Astrocyte (in vitro differentiated cells and primary cell): ENCODE results near the gene CELF1. TPM values are rescaled to one million over a fixed set of nuclear protein-coding genes. Genes with fewer than 3 reads are reported as not detected.

Source experiments
- DNase-seq: peaks from one replicate; pipeline ENCODE4 v3.0.0-alpha.2; 2010; ENCODE audit warnings: low read depth
- FAIRE-seq: peaks from 2 replicates; lab custom pipeline; 2011; peaks lifted over from hg19 to GRCh38; lab: Jason Lieb, UNC
- H2AFZ ChIP-seq: 2 replicates; pipeline ENCODE4 v1.6.0; 2012; ENCODE audit warnings: low read depth, low read length, inconsistent platforms
- H3K27ac ChIP-seq: 2 replicates; pipeline ENCODE4 v1.5.1; 2011; ENCODE audit warnings: low read depth, low read length, inconsistent platforms
- H3K27me3 ChIP-seq: 2 replicates; pipeline ENCODE4 v1.6.0; 2011; ENCODE audit warnings: low read length, inconsistent platforms; ENCODE audit not compliant: insufficient read depth
- H3K36me3 ChIP-seq: 2 replicates; pipeline ENCODE4 v1.5.1; 2011; ENCODE audit warnings: low read length, inconsistent platforms; ENCODE audit not compliant: insufficient read depth
- H3K4me1 ChIP-seq: 2 replicates; pipeline ENCODE4 v1.5.1; 2011; ENCODE audit warnings: low read length, inconsistent platforms; ENCODE audit not compliant: insufficient read depth
- H3K4me2 ChIP-seq: 2 replicates; pipeline ENCODE4 v1.6.0; 2012; ENCODE audit warnings: low read length, inconsistent platforms
- H3K4me3 ChIP-seq: 2 replicates; pipeline ENCODE4 v1.5.1; 2011; ENCODE audit warnings: low read depth, mild to moderate bottlenecking, low read length, inconsistent platforms; ENCODE audit not compliant: insufficient read depth
- H3K79me2 ChIP-seq: 2 replicates; pipeline ENCODE4 v1.6.0; 2012; ENCODE audit warnings: mild to moderate bottlenecking, low read length, inconsistent platforms; ENCODE audit not compliant: insufficient read depth
- H3K9ac ChIP-seq: 2 replicates; pipeline ENCODE4 v1.6.0; 2012; ENCODE audit warnings: mild to moderate bottlenecking, low read length, inconsistent platforms
- H3K9me3 ChIP-seq: 2 replicates; pipeline ENCODE4 v1.5.1; 2012; ENCODE audit warnings: low read depth, mild to moderate bottlenecking, low read length, inconsistent platforms; ENCODE audit not compliant: insufficient read depth
- H4K20me1 ChIP-seq: 2 replicates; pipeline ENCODE4 v1.6.0; 2012; ENCODE audit warnings: low read length, inconsistent platforms; ENCODE audit not compliant: insufficient read depth
- H3K27ac Mint-ChIP-seq: one replicate; pipeline ENCODE4 v1.8.0; 2021; ENCODE audit warnings: mild to moderate bottlenecking, mixed read lengths; ENCODE audit not compliant: unreplicated experiment
- H3K27me3 Mint-ChIP-seq: one replicate; pipeline ENCODE4 v1.8.0; 2021; ENCODE audit warnings: low read depth, mixed read lengths; ENCODE audit not compliant: unreplicated experiment
- H3K36me3 Mint-ChIP-seq: one replicate; pipeline ENCODE4 v1.8.0; 2021; ENCODE audit warnings: low read depth, mixed read lengths; ENCODE audit not compliant: unreplicated experiment
- H3K4me1 Mint-ChIP-seq: one replicate; pipeline ENCODE4 v1.8.0; 2021; ENCODE audit warnings: low read depth, mixed read lengths; ENCODE audit not compliant: unreplicated experiment
- H3K4me3 Mint-ChIP-seq: one replicate; pipeline ENCODE4 v1.8.0; 2021; ENCODE audit warnings: mild to moderate bottlenecking, moderate library complexity, mixed read lengths; ENCODE audit not compliant: unreplicated experiment
- H3K9me3 Mint-ChIP-seq: one replicate; pipeline ENCODE4 v1.8.0; 2021; ENCODE audit warnings: mild to moderate bottlenecking, mixed read lengths; ENCODE audit not compliant: unreplicated experiment
- EZH2 ChIP-seq: IDR thresholded peaks from 2 replicates; pipeline ENCODE4 v1.6.1; 2012; ENCODE audit warnings: mild to moderate bottlenecking, low read length, inconsistent platforms; ENCODE audit not compliant: insufficient read depth
- total RNA-seq: library from RNA; stranded (reverse); gene quantifications from 2 replicates; pipeline ENCODE4 v1.2.1, GENCODE V29; 2021
- TF ChIP-seq, protein P1 (sequence below): IDR thresholded peaks from 2 replicates; pipeline ENCODE4 v1.5.1; 2011; ENCODE audit warnings: low read depth, mild to moderate bottlenecking, inconsistent platforms, low read length, moderate library complexity; ENCODE audit not compliant: insufficient read depth

CELF1 gene
- total RNA-seq, 1 donor from 2014 or later, result 101 TPM

DNA sequence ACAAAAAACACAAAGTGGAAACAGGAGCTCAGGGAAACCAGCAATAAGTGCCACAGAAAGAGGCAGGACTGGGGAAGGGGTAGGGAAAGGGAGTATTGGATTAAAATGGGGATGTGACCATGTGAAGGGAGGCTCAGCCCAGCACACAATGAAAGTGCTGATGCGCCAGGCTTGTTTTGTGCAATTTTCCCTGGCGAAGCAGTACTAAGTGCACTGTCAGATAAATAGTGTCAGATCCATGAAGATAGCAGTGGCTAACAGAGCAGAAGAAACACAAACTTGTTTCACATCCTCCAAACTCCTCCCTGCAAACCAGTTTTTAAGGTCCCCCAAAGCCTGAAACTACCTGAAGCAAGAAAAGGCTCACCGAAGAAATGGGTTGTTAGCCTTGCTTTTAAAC is 53.3 kb downstream of the CELF1 start:
- Histone ChIP-seq H3K4me3 (no peak overlapping the region), H3K9me3 (no peaks in the 10 kb centered on the region), H3K9ac (no peak overlapping the region), H3K4me1 (no peaks in the 10 kb centered on the region), H4K20me1 (peaks cover 93% of the 10 kb centered on the region), H3K4me2 (no peak overlapping the region), H3K27me3 (no peaks in the 10 kb centered on the region), H3K36me3 (peaks cover 2% of the 10 kb centered on the region), H2AFZ (no peak overlapping the region), H3K27ac (no peak overlapping the region), H3K79me2 (peaks cover 98% of the 10 kb centered on the region)
- TF ChIP-seq, protein P1, sequence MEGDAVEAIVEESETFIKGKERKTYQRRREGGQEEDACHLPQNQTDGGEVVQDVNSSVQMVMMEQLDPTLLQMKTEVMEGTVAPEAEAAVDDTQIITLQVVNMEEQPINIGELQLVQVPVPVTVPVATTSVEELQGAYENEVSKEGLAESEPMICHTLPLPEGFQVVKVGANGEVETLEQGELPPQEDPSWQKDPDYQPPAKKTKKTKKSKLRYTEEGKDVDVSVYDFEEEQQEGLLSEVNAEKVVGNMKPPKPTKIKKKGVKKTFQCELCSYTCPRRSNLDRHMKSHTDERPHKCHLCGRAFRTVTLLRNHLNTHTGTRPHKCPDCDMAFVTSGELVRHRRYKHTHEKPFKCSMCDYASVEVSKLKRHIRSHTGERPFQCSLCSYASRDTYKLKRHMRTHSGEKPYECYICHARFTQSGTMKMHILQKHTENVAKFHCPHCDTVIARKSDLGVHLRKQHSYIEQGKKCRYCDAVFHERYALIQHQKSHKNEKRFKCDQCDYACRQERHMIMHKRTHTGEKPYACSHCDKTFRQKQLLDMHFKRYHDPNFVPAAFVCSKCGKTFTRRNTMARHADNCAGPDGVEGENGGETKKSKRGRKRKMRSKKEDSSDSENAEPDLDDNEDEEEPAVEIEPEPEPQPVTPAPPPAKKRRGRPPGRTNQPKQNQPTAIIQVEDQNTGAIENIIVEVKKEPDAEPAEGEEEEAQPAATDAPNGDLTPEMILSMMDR, result no peak
- TF ChIP-seq EZH2, result no peak
- Mint-ChIP-seq H3K27me3 (no peaks in the 10 kb centered on the region), H3K36me3 (peaks cover 4% of the 10 kb centered on the region), H3K4me1 (peaks cover 16% of the 10 kb centered on the region), H3K27ac (no peak overlapping the region), H3K4me3 (no peak overlapping the region), H3K9me3 (no peaks in the 10 kb centered on the region)
- DNase-seq (no peak), FAIRE-seq (no peak)

DNA sequence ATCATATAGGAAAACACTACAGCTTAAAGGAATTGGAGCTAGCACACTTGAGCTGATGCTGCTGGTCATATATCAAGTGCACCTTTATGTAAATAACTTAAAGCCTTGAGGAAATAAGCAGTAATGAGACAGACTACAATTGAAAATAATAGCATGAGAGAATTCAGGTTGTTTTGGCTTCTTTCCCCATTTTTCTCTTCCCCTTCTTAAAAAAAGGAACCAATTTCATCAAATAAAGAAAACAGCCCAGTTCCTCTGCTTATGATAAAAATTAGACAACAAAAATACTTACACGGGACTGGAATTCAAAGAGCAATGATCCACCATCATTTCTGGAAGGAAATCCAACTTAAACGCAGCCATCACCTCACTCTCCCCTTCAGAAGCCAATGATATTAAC is 53.8 kb downstream of the CELF1 start:
- Mint-ChIP-seq H3K27ac (no peak overlapping the region), H3K4me3 (no peak overlapping the region), H3K36me3 (peaks cover 8% of the 10 kb centered on the region), H3K4me1 (peaks cover 20% of the 10 kb centered on the region), H3K9me3 (no peaks in the 10 kb centered on the region), H3K27me3 (no peaks in the 10 kb centered on the region)
- no peak overlapping the region for H3K4me2 ChIP-seq
- no peak overlapping the region for H3K27ac ChIP-seq
- H3K9ac ChIP-seq, result no peak overlapping the region
- peaks cover 98% of the 10 kb centered on the region for H3K79me2 ChIP-seq
- TF ChIP-seq EZH2, result no peak
- no peak overlapping the region for H3K4me3 ChIP-seq
- H4K20me1 ChIP-seq, result peaks cover 92% of the 10 kb centered on the region
- FAIRE-seq, result no peak
- H3K4me1 ChIP-seq, result no peaks in the 10 kb centered on the region
- H2AFZ ChIP-seq, result no peak overlapping the region
- H3K27me3 ChIP-seq, result no peaks in the 10 kb centered on the region
- peaks cover 2% of the 10 kb centered on the region for H3K36me3 ChIP-seq
- DNase-seq, result no peak
- H3K9me3 ChIP-seq, result no peaks in the 10 kb centered on the region

DNA sequence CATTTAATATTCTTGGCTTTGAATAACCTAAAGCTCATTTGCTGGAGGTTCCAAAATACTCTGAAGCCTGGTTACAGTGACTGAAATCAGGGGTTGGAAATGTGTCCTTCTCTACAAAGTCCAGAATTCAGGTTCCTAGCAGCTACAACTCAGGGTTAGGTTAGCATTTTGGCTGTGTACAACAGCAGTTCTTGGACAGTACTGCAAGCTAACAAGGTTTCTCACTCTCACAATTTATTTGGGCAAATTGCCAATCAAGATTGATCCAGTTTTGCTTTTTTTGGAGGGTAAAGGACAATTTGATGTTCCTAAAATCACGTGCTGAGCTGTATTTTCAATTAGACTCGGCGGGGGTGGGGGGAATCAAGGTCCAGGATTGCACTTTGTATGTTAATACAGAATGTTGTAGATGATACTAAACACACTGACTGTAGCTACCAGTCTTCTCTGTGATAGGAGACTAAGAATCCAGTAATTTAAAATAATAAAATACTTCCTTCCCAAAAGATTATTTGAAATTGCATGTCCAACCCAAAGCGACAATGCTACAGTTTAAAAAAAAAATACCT is 54.3 kb downstream of the CELF1 start:
- peaks cover 98% of the 10 kb centered on the region for H3K79me2 ChIP-seq
- H3K36me3 ChIP-seq, result peaks cover 2% of the 10 kb centered on the region
- no peak overlapping the region for H3K4me3 Mint-ChIP-seq
- no peak overlapping the region for H3K4me2 ChIP-seq
- peaks cover 10% of the 10 kb centered on the region for H3K36me3 Mint-ChIP-seq
- no peak overlapping the region for H3K4me3 ChIP-seq
- no peaks in the 10 kb centered on the region for H3K4me1 ChIP-seq
- no peaks in the 10 kb centered on the region for H3K9me3 Mint-ChIP-seq
- no peak overlapping the region for H3K27ac Mint-ChIP-seq
- peaks cover 25% of the 10 kb centered on the region for H3K4me1 Mint-ChIP-seq
- H3K9me3 ChIP-seq, result no peaks in the 10 kb centered on the region
- H4K20me1 ChIP-seq, result peaks cover 88% of the 10 kb centered on the region
- H3K27me3 ChIP-seq, result no peaks in the 10 kb centered on the region
- H3K27me3 Mint-ChIP-seq, result no peaks in the 10 kb centered on the region
- no peak for DNase-seq
- H3K27ac ChIP-seq, result no peak overlapping the region
- TF ChIP-seq EZH2, result no peak
- TF ChIP-seq, protein P1, result no peak
- no peak for FAIRE-seq
- no peak overlapping the region for H3K9ac ChIP-seq
- no peak overlapping the region for H2AFZ ChIP-seq
